Measurements from ENCODE around the gene OR2M2.

Gene OR2M2

GRCh38 chr1:248174521-248174920, at the start of gene OR2M2:
Gene OR2M2 (plus strand): TSS chr1:248174821. CDS start chr1:248179986, 5,165 bp downstream.
- no peak for DNase-seq (ENCODE audit: low spot score)

GRCh38 chr1:248127653-248128052, 47.0 kb upstream of the OR2M2 start:
- DNase-seq (ENCODE audit: low spot score), result no peak

GRCh38 chr1:248136811-248137210, 37.8 kb upstream of the OR2M2 start:
- DNase-seq (ENCODE audit: low spot score), result no peak

GRCh38 chr1:248140846-248141245, 33.8 kb upstream of the OR2M2 start:
- no peak for DNase-seq (ENCODE audit: low spot score)

- DNase-seq (ENCODE audit: low spot score), result no peak
Measured at GRCh38 chr1:248143311-248143710, 31.3 kb upstream of the OR2M2 start.

GRCh38 chr1:248144513-248145198, 30.0 kb upstream of the OR2M2 start, which contains the start of gene OR2M5:
Gene OR2M5 (plus strand): TSS chr1:248145148. CDS start chr1:248145148, 0 bp downstream.
- DNase-seq (ENCODE audit: low spot score), result no peak

GRCh38 chr1:248152056-248152827, 22.4 kb upstream of the OR2M2 start:
- no peak for DNase-seq (ENCODE audit: low spot score)

GRCh38 chr1:248155927-248156326, 18.7 kb upstream of the OR2M2 start:
- DNase-seq (ENCODE audit: low spot score), result no peak

- DNase-seq (ENCODE audit: low spot score), result no peak
Measured at GRCh38 chr1:248158758-248159157, 15.9 kb upstream of the OR2M2 start.

- no peak for DNase-seq (ENCODE audit: low spot score)
Measured at GRCh38 chr1:248164031-248164430, 10.6 kb upstream of the OR2M2 start.

GRCh38 chr1:248165186-248165585, 9.4 kb upstream of the OR2M2 start:
- no peak for DNase-seq (ENCODE audit: low spot score)

- no peak for DNase-seq (ENCODE audit: low spot score)
Measured at GRCh38 chr1:248183996-248184395, 9.4 kb downstream of the OR2M2 start.

- DNase-seq (ENCODE audit: low spot score), result no peak
Measured at GRCh38 chr1:248187363-248187762, 12.7 kb downstream of the OR2M2 start.

- no peak for DNase-seq (ENCODE audit: low spot score)
Measured at GRCh38 chr1:248189026-248189425, 14.4 kb downstream of the OR2M2 start.

- no peak for DNase-seq (ENCODE audit: low spot score)
Measured at GRCh38 chr1:248194117-248194516, 19.5 kb downstream of the OR2M2 start.

- no peak for DNase-seq (ENCODE audit: low spot score)
Measured at GRCh38 chr1:248196965-248197364, 22.3 kb downstream of the OR2M2 start, which contains the start of gene OR2M3. Gene OR2M3 (plus strand): TSS chr1:248197265. CDS start chr1:248203068, 5,803 bp downstream.

- DNase-seq (ENCODE audit: low spot score), result no peak
Measured at GRCh38 chr1:248215880-248216279, 41.3 kb downstream of the OR2M2 start.

- DNase-seq (ENCODE audit: low spot score), result no peak
Measured at GRCh38 chr1:248225537-248225936, 50.9 kb downstream of the OR2M2 start.

- no peak for DNase-seq (ENCODE audit: low spot score)
Measured at GRCh38 chr1:248229360-248229908, 54.8 kb downstream of the OR2M2 start.

All from GM03348 (cell line).